Measurements from ENCODE around the gene INPP5D. TPM values are rescaled to one million over a fixed set of nuclear protein-coding genes. Genes with fewer than 3 reads are reported as not detected.

Gene INPP5D
- total and polyA plus RNA-seq, 2 of the 8 experiments (the other 6 are each of a cell fraction or from before 2014, with no cell fraction given), result 4.5 to 7.1 TPM

GRCh38 chr2:233055362-233055761, 4.8 kb upstream of the INPP5D start (continued):
- TF ChIP-seq, protein P1, sequence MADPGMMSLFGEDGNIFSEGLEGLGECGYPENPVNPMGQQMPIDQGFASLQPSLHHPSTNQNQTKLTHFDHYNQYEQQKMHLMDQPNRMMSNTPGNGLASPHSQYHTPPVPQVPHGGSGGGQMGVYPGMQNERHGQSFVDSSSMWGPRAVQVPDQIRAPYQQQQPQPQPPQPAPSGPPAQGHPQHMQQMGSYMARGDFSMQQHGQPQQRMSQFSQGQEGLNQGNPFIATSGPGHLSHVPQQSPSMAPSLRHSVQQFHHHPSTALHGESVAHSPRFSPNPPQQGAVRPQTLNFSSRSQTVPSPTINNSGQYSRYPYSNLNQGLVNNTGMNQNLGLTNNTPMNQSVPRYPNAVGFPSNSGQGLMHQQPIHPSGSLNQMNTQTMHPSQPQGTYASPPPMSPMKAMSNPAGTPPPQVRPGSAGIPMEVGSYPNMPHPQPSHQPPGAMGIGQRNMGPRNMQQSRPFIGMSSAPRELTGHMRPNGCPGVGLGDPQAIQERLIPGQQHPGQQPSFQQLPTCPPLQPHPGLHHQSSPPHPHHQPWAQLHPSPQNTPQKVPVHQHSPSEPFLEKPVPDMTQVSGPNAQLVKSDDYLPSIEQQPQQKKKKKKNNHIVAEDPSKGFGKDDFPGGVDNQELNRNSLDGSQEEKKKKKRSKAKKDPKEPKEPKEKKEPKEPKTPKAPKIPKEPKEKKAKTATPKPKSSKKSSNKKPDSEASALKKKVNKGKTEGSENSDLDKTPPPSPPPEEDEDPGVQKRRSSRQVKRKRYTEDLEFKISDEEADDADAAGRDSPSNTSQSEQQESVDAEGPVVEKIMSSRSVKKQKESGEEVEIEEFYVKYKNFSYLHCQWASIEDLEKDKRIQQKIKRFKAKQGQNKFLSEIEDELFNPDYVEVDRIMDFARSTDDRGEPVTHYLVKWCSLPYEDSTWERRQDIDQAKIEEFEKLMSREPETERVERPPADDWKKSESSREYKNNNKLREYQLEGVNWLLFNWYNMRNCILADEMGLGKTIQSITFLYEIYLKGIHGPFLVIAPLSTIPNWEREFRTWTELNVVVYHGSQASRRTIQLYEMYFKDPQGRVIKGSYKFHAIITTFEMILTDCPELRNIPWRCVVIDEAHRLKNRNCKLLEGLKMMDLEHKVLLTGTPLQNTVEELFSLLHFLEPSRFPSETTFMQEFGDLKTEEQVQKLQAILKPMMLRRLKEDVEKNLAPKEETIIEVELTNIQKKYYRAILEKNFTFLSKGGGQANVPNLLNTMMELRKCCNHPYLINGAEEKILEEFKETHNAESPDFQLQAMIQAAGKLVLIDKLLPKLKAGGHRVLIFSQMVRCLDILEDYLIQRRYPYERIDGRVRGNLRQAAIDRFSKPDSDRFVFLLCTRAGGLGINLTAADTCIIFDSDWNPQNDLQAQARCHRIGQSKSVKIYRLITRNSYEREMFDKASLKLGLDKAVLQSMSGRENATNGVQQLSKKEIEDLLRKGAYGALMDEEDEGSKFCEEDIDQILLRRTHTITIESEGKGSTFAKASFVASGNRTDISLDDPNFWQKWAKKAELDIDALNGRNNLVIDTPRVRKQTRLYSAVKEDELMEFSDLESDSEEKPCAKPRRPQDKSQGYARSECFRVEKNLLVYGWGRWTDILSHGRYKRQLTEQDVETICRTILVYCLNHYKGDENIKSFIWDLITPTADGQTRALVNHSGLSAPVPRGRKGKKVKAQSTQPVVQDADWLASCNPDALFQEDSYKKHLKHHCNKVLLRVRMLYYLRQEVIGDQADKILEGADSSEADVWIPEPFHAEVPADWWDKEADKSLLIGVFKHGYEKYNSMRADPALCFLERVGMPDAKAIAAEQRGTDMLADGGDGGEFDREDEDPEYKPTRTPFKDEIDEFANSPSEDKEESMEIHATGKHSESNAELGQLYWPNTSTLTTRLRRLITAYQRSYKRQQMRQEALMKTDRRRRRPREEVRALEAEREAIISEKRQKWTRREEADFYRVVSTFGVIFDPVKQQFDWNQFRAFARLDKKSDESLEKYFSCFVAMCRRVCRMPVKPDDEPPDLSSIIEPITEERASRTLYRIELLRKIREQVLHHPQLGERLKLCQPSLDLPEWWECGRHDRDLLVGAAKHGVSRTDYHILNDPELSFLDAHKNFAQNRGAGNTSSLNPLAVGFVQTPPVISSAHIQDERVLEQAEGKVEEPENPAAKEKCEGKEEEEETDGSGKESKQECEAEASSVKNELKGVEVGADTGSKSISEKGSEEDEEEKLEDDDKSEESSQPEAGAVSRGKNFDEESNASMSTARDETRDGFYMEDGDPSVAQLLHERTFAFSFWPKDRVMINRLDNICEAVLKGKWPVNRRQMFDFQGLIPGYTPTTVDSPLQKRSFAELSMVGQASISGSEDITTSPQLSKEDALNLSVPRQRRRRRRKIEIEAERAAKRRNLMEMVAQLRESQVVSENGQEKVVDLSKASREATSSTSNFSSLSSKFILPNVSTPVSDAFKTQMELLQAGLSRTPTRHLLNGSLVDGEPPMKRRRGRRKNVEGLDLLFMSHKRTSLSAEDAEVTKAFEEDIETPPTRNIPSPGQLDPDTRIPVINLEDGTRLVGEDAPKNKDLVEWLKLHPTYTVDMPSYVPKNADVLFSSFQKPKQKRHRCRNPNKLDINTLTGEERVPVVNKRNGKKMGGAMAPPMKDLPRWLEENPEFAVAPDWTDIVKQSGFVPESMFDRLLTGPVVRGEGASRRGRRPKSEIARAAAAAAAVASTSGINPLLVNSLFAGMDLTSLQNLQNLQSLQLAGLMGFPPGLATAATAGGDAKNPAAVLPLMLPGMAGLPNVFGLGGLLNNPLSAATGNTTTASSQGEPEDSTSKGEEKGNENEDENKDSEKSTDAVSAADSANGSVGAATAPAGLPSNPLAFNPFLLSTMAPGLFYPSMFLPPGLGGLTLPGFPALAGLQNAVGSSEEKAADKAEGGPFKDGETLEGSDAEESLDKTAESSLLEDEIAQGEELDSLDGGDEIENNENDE (IDR thresholded peaks at IDR 0.05; ENCODE audit: insufficient replicate concordance, low read length), result no peak
- TF ChIP-seq SP1 (IDR thresholded peaks at IDR 0.05; ENCODE audit: low read depth, low read length), result no peak
- TF ChIP-seq SRF (IDR thresholded peaks at IDR 0.05; ENCODE audit: low read depth, low read length), result no peak
- TF ChIP-seq PHF8 (conservative IDR thresholded peaks at IDR 0.05; ENCODE audit: low read depth, low read length), result no peak
- no peak for TF ChIP-seq EGR1 (IDR thresholded peaks at IDR 0.05; ENCODE audit: borderline replicate concordance, low read depth, low read length)
- no peak for TF ChIP-seq CBX8 (IDR thresholded peaks at IDR 0.05; ENCODE audit: borderline replicate concordance, low read depth, low read length)
- TF ChIP-seq GTF2F1 (IDR thresholded peaks at IDR 0.05; ENCODE audit: borderline replicate concordance, low read depth, low read length), result no peak
- no peak for TF ChIP-seq CHD1 (IDR thresholded peaks at IDR 0.05; ENCODE audit: low read depth, low read length)
- TF ChIP-seq GABPA (IDR thresholded peaks at IDR 0.05; ENCODE audit: borderline replicate concordance, insufficient read depth, low read length), result no peak
- no peak for TF ChIP-seq POU5F1 (IDR thresholded peaks at IDR 0.05; ENCODE audit: low read depth, low read length)

Measured in H1 (cell line).